GM10248 (cell line): Measurements from ENCODE around the gene MYLK.

Experiments used
- CTCF ChIA-PET: fragments of 300-600 bp; sonication (Branson Sonifier 250); formaldehyde crosslinking; extraction: SDS; loops from one replicate; lab custom pipeline; 2021; ENCODE audit warnings: antibody characterized with exemption; lab: Yijun Ruan, JAX
- POLR2A ChIA-PET: fragments of 350-650 bp; sonication (Branson Sonifier 250); formaldehyde crosslinking; extraction: SDS; loops from one replicate; lab custom pipeline; 2020; ENCODE audit warnings: antibody characterized with exemption; lab: Yijun Ruan, JAX
- DNase-seq: peaks from one replicate; pipeline ENCODE4 v3.0.0; 2012; ENCODE audit errors: extremely low spot score
- CTCF ChIP-seq: IDR thresholded peaks from 2 replicates; pipeline ENCODE4 v1.5.1; 2012; ENCODE audit warnings: mild to moderate bottlenecking, low read depth; ENCODE audit errors: extremely low read depth, missing control alignments, control extremely low read depth

Gene MYLK

GRCh38 chr3:123657111-123657510 is 227.0 kb downstream of the MYLK start:
- DNase-seq = no peak
- ChIA-PET POLR2A (no interaction called here), CTCF (interaction anchor here (1.4 to 4.3 kb wide), 3 partner anchors 9 to 16 kb away, joined by 3 to 26 read pairs (median 4); no protein-coding TSS in a partner anchor)
- TF ChIP-seq CTCF = no peak

GRCh38 chr3:123656691-123657090 is 227.4 kb downstream of the MYLK start:
- CTCF ChIA-PET = interaction anchor here (0.9 to 6.4 kb wide), 4 partner anchors 10 to 45 kb away, joined by 3 to 71 read pairs (median 4); no protein-coding TSS in a partner anchor
- POLR2A ChIA-PET = no interaction called here

GRCh38 chr3:123656274-123656673 is 227.9 kb downstream of the MYLK start:
- no peak for TF ChIP-seq CTCF
- CTCF ChIA-PET = interaction anchor here (0.9 to 6.5 kb wide), 5 partner anchors 10 to 67 kb away, joined by 3 to 71 read pairs (median 5); no protein-coding TSS in a partner anchor
- no peak for DNase-seq
- POLR2A ChIA-PET = no interaction called here

More at GRCh38 chr3:123656691-123657090, 227.4 kb downstream of the MYLK start:
- TF ChIP-seq CTCF = no peak
- DNase-seq = no peak

- TF ChIP-seq CTCF = no peak
- ChIA-PET CTCF (interaction anchor here (1.0 to 6.8 kb wide), 5 partner anchors 13 to 68 kb away, joined by 3 to 71 read pairs (median 54); no protein-coding TSS in a partner anchor), POLR2A (no interaction called here)
- no peak for DNase-seq
Observed at GRCh38 chr3:123655400-123655799, 228.7 kb downstream of the MYLK start.

- ChIA-PET CTCF (interaction anchor here (0.7 to 6.8 kb wide), 21 partner anchors 9 to 905 kb away, joined by 3 to 71 read pairs (median 6); no protein-coding TSS in a partner anchor), POLR2A (no interaction called here)
- no peak for DNase-seq
- no peak for TF ChIP-seq CTCF
Observed at GRCh38 chr3:123653221-123653682, 230.9 kb downstream of the MYLK start.

- peak; percentile 77 for DNase-seq
- peak; percentile 89 for TF ChIP-seq CTCF
- ChIA-PET POLR2A (no interaction called here), CTCF (interaction anchor here (0.6 to 6.8 kb wide), 35 partner anchors 8 to 918 kb away, joined by 3 to 71 read pairs (median 4); partner anchors contain the start of gene HACD2)
Observed at GRCh38 chr3:123652342-123652984, 231.7 kb downstream of the MYLK start.
